IMR-90 (cell line): ENCODE measurements around the gene MTAP. TPM values are rescaled to one million over a fixed set of nuclear protein-coding genes. Genes with fewer than 3 reads are reported as not detected.

Experiments
- ATAC-seq: fragments of 200-7000 bp; cut with Tn5 transposase; 2 replicates; pipeline ENCODE4 v1.9.1; 2020; ENCODE audit warnings: low read depth, mild to moderate bottlenecking, moderate library complexity
- BruUV-seq: library from RNA; stranded (reverse); fragments of 400-500 nt; replicated peaks from 2 replicates; lab custom pipeline; 2021; lab: Mats Ljungman, UMichigan
- CTCF ChIA-PET: fragments of 300-600 bp; formaldehyde crosslinking; extraction: SDS; loops from one replicate; lab custom pipeline; 2021; ENCODE audit warnings: antibody characterized with exemption; lab: Yijun Ruan, JAX
- POLR2A ChIA-PET: fragments of 300-600 bp; sonication (Branson Sonifier 250); formaldehyde crosslinking; loops from one replicate; lab custom pipeline; 2022; ENCODE audit warnings: antibody characterized with exemption; ENCODE audit not compliant: unreplicated experiment; lab: Charles Lee
- DNase-seq: peaks from one replicate; pipeline ENCODE4 v3.0.0; 2013
- H2AFZ ChIP-seq: replicated peaks from 2 replicates; pipeline ENCODE3; 2013; ENCODE audit warnings: low read length, mild to moderate bottlenecking; ENCODE audit not compliant: poor library complexity
- H2AK5ac ChIP-seq: 2 replicates; pipeline ENCODE4 v1.6.1; 2013; ENCODE audit warnings: low read depth, low read length, inconsistent platforms
- H2AK9ac ChIP-seq: replicated peaks from 2 replicates; pipeline ENCODE3; 2013; ENCODE audit warnings: mild to moderate bottlenecking, low read depth, low read length, moderate library complexity; ENCODE audit not compliant: poor library complexity
- H2BK120ac ChIP-seq: 2 replicates; pipeline ENCODE4 v1.6.1; 2013; ENCODE audit warnings: low read depth, low read length, inconsistent platforms
- H2BK15ac ChIP-seq: 3 replicates; pipeline ENCODE4 v1.6.1; 2013; ENCODE audit warnings: low read depth, low read length, inconsistent platforms
- H2BK20ac ChIP-seq: 2 replicates; pipeline ENCODE4 v1.6.1; 2013; ENCODE audit warnings: low read depth, mild to moderate bottlenecking, inconsistent platforms, low read length, moderate library complexity
- H2BK5ac ChIP-seq: 2 replicates; pipeline ENCODE4 v1.6.1; 2013; ENCODE audit warnings: mild to moderate bottlenecking, low read depth, low read length, inconsistent platforms; ENCODE audit not compliant: poor library complexity, severe bottlenecking
- H3K14ac ChIP-seq: replicated peaks from 2 replicates; pipeline ENCODE4 v1.6.1; 2013; ENCODE audit warnings: low read depth, low read length, inconsistent platforms
- H3K18ac ChIP-seq: 2 replicates; pipeline ENCODE4 v1.6.1; 2013; ENCODE audit warnings: low read depth, low read length, control low read depth
- H3K23ac ChIP-seq: 2 replicates; pipeline ENCODE4 v1.6.1; 2013; ENCODE audit warnings: low read depth, low read length, inconsistent platforms
- H3K27ac ChIP-seq: 2 replicates; pipeline ENCODE4 v1.5.1; 2013; ENCODE audit warnings: mild to moderate bottlenecking, control low read depth, low read length; ENCODE audit not compliant: insufficient read depth
- H3K27me3 ChIP-seq: 2 replicates; pipeline ENCODE4 v1.6.1; 2013; ENCODE audit warnings: low read length; ENCODE audit not compliant: control insufficient read depth, insufficient read depth
- H3K36me3 ChIP-seq: 2 replicates; pipeline ENCODE4 v1.6.1; 2013; ENCODE audit warnings: low read length, mixed read lengths; ENCODE audit not compliant: control insufficient read depth, insufficient read depth
- H3K4ac ChIP-seq: 2 replicates; pipeline ENCODE4 v1.6.1; 2013; ENCODE audit warnings: low read depth, low read length, inconsistent platforms
- H3K4me1 ChIP-seq: 2 replicates; pipeline ENCODE4 v1.6.1; 2013; ENCODE audit warnings: low read length, mixed read lengths; ENCODE audit not compliant: control insufficient read depth, insufficient read depth
- H3K4me2 ChIP-seq: 2 replicates; pipeline ENCODE4 v1.6.1; 2013; ENCODE audit warnings: low read depth, mild to moderate bottlenecking, control low read depth, low read length, moderate library complexity
- H3K4me3 ChIP-seq: 2 replicates; pipeline ENCODE4 v1.5.1; 2013; ENCODE audit warnings: low read depth, mild to moderate bottlenecking, control low read depth, low read length, moderate library complexity; ENCODE audit not compliant: insufficient read depth
- H3K56ac ChIP-seq: 2 replicates; pipeline ENCODE4 v1.6.1; 2013; ENCODE audit warnings: low read length, inconsistent platforms; ENCODE audit not compliant: insufficient read depth; ENCODE audit errors: extremely low read depth
- H3K79me1 ChIP-seq, 2 experiments: 2 replicates each; pipeline ENCODE4 v1.6.1; 2013; ENCODE audit warnings: low read length in 2 of 2, inconsistent platforms in 1 of 2, low read depth in 1 of 2
- H3K9ac ChIP-seq: 2 replicates; pipeline ENCODE4 v1.6.1; 2013; ENCODE audit warnings: low read depth, low read length, control low read depth
- H3K9me1 ChIP-seq: 2 replicates; pipeline ENCODE4 v1.6.1; 2013; ENCODE audit warnings: low read length, inconsistent platforms; ENCODE audit not compliant: insufficient read depth
- H3K9me3 ChIP-seq: 2 replicates; pipeline ENCODE4 v1.6.1; 2013; ENCODE audit warnings: low read length; ENCODE audit not compliant: control insufficient read depth, insufficient read depth
- H4K20me1 ChIP-seq: 2 replicates; pipeline ENCODE4 v1.6.1; 2013; ENCODE audit warnings: low read length, inconsistent platforms; ENCODE audit not compliant: insufficient read depth
- H4K5ac ChIP-seq: 2 replicates; pipeline ENCODE4 v1.6.1; 2013; ENCODE audit warnings: mild to moderate bottlenecking, low read depth, low read length, control low read depth
- H4K8ac ChIP-seq, 2 experiments: 2 replicates each; pipeline ENCODE4 v1.6.1; 2013; ENCODE audit warnings: low read depth in 2 of 2, low read length in 2 of 2, control low read depth in 1 of 2, inconsistent platforms in 1 of 2
- H4K91ac ChIP-seq: 2 replicates; pipeline ENCODE4 v1.6.1; 2013; ENCODE audit warnings: low read depth, low read length, inconsistent platforms; ENCODE audit not compliant: insufficient read depth
- CHD1 ChIP-seq: IDR thresholded peaks from 2 replicates; pipeline ENCODE4 v1.6.1; 2012; ENCODE audit warnings: low read depth, low read length, improper control_type of control experiment
- MAZ ChIP-seq: IDR thresholded peaks from 2 replicates; pipeline ENCODE4 v1.6.1; 2012; ENCODE audit warnings: low read depth, mild to moderate bottlenecking, low read length, improper control_type of control experiment, moderate library complexity, borderline replicate concordance
- MXI1 ChIP-seq: IDR thresholded peaks from 2 replicates; pipeline ENCODE4 v1.6.1; 2012; ENCODE audit warnings: low read depth, mild to moderate bottlenecking, low read length, moderate library complexity, borderline replicate concordance
- RAD21 ChIP-seq: IDR thresholded peaks from 2 replicates; pipeline ENCODE4 v1.6.1; 2012; ENCODE audit warnings: low read length, improper control_type of control experiment
- RCOR1 ChIP-seq: IDR thresholded peaks from 2 replicates; pipeline ENCODE4 v1.6.1; 2012; ENCODE audit warnings: mild to moderate bottlenecking, low read length, improper control_type of control experiment; ENCODE audit not compliant: insufficient replicate concordance
- WGBS, 2 experiments: methylation state at CpG; one replicate each; pipeline versions ENCODE4 v1.1.5 to v1.1.7; 2013; ENCODE audit warnings: missing lambda C conversion rate in 2 of 2; ENCODE audit not compliant: insufficient read length in 1 of 2; ENCODE audit errors: extremely low coverage in 2 of 2; 5-methylcytosine and 5-hydroxymethylcytosine counted together
- dilution Hi-C: fragments of 300-500 bp; cut with HindIII; formaldehyde crosslinking; loops from one replicate; pipeline ENCODE4 v1.14.3; 2018; ENCODE audit warnings: low sequenced_read_pairs; ENCODE audit not compliant: unreplicated experiment
- in situ Hi-C: fragments of 300-500 bp; cut with MboI; formaldehyde crosslinking; loops from 3 replicates; pipeline ENCODE4 v1.14.3; 2019; ENCODE audit warnings: low sequenced_read_pairs, inconsistent platforms, mixed read lengths
- intact Hi-C: fragments of 100-400 bp; cut with micrococcal nuclease; formaldehyde crosslinking; loops from 2 replicates; pipeline ENCODE4 v1.10.0; 2022
- polyA plus RNA-seq, 3 experiments: library from polyadenylated mRNA; depleted of rRNA; stranded (reverse); fragments of >200 nt; gene quantifications; 2 replicates each; pipeline ENCODE4 v1.2.3, GENCODE V29; 2012; ENCODE audit warnings: low replicate concordance in 1 of 3
- total RNA-seq: library from RNA; depleted of rRNA; stranded (reverse); fragments of >200 nt; gene quantifications from 2 replicates; pipeline ENCODE4 v1.2.3, GENCODE V29; 2012
- TF ChIP-seq, protein P1 (sequence below): conservative IDR thresholded peaks from 2 replicates; pipeline ENCODE4 v1.5.1; 2012; ENCODE audit warnings: mild to moderate bottlenecking, low read depth, low read length, improper control_type of control experiment

MTAP gene
- total and polyA plus RNA-seq, 2 of the 4 experiments (the other 2 are of a cell fraction) = 15.7 to 50.9 TPM

- H3K56ac ChIP-seq = no peak overlapping the region
- dilution Hi-C loops (no loop called here), in situ Hi-C loops (no loop called here), intact Hi-C loops (no loop called here)
- no peak overlapping the region for H3K14ac ChIP-seq
- no peak overlapping the region for H2BK15ac ChIP-seq
- no peak overlapping the region for H3K4me3 ChIP-seq
- H4K8ac ChIP-seq = no peak overlapping the region
- H3K79me1 ChIP-seq = peaks cover 11 to 23% of the 10 kb centered on the region in 2 experiments
- no TSS peak for BruUV-seq
- H3K27ac ChIP-seq = no peak overlapping the region
- H3K4ac ChIP-seq = no peak overlapping the region
- H3K4me2 ChIP-seq = no peak overlapping the region
- H3K4me1 ChIP-seq = peaks cover 9% of the 10 kb centered on the region
- DNase-seq (no peak), ATAC-seq (no peak)
- no peak overlapping the region for H2AK9ac ChIP-seq
- no peaks in the 10 kb centered on the region for H3K27me3 ChIP-seq
- no peak overlapping the region for H3K18ac ChIP-seq
- H4K20me1 ChIP-seq = 0 out of 2 replicates have a peak, but pooled peaks cover 5% of the 10 kb centered on the region
- H3K9ac ChIP-seq = no peak overlapping the region
- TF ChIP-seq, protein P1, sequence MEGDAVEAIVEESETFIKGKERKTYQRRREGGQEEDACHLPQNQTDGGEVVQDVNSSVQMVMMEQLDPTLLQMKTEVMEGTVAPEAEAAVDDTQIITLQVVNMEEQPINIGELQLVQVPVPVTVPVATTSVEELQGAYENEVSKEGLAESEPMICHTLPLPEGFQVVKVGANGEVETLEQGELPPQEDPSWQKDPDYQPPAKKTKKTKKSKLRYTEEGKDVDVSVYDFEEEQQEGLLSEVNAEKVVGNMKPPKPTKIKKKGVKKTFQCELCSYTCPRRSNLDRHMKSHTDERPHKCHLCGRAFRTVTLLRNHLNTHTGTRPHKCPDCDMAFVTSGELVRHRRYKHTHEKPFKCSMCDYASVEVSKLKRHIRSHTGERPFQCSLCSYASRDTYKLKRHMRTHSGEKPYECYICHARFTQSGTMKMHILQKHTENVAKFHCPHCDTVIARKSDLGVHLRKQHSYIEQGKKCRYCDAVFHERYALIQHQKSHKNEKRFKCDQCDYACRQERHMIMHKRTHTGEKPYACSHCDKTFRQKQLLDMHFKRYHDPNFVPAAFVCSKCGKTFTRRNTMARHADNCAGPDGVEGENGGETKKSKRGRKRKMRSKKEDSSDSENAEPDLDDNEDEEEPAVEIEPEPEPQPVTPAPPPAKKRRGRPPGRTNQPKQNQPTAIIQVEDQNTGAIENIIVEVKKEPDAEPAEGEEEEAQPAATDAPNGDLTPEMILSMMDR = no peak
- TF ChIP-seq RCOR1 (no peak), RAD21 (no peak), MXI1 (no peak), CHD1 (no peak), MAZ (no peak)
- no peak overlapping the region for H3K23ac ChIP-seq
- no peak overlapping the region for H2BK120ac ChIP-seq
- H4K5ac ChIP-seq = no peak overlapping the region
- H3K36me3 ChIP-seq = peaks cover 13% of the 10 kb centered on the region
- CTCF ChIA-PET = no interaction called here
- 0 out of 2 replicates have a peak, but pooled peaks cover 4% of the 10 kb centered on the region for H3K9me1 ChIP-seq
- no peak overlapping the region for H2BK5ac ChIP-seq
- H4K91ac ChIP-seq = no peak overlapping the region
- H2AK5ac ChIP-seq = no peak overlapping the region
- no peak overlapping the region for H2BK20ac ChIP-seq
- WGBS, 2 experiments = no CpG with 5 or more reads among the region's 3 CpGs
- no peak overlapping the region for H2AFZ ChIP-seq
- POLR2A ChIA-PET = no interaction called here
- peaks cover 6% of the 10 kb centered on the region for H3K9me3 ChIP-seq
Measured at GRCh38 chr9:21852754-21853153, 50.3 kb downstream of the MTAP start.
